HG03097 (cell line): ENCODE measurements around the gene PDIA2.

Experiments used
- ATAC-seq: cut with Tn5 transposase; IDR thresholded peaks from one replicate; pipeline ENCODE4 v1.9.1; 2021; ENCODE audit not compliant: unreplicated experiment, low FRiP score

The PDIA2 gene

DNA sequence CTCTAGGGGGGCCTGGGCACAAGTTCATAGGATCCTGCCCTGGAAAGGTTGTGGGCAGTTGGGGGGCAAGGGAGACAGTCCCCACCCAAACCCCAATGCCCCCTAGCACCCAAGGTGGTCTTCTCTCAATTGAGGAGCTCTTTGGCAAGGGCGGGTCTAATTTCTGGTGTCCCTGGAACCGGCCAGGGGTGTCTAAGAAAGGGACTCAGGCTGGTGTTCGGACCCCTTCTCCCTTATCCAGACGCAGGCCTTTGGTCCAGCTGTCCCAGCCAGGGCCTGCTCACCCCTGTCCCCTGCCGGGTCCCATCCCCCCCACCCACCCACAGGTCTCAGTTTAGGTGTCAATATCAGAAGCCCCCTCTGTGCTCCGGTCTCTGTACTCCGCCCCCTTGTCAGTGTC, 3.4 kb upstream of the PDIA2 start:
- no peak for ATAC-seq

DNA sequence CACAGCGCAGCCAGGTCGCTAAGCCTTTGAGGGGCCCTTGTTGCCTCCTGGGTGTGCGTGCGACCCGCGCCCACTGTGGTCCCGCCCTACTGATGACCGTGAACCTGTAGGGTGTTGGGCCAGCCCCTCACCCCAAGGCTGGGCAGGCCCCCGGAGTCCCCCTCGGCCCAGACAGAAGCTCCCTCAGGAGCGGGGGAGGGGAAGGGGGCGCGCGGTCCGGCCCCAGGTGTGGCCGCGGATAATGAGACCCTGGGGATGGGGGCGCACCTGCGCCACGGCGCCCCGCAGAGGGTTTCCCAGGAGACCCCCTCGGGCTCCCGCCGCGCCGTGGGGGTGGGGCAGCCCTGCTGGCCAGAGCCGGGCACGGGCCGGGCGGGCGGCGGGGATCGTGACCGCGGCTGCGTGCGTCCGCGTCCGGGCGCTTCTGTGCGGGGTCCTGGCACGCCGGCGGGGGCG, 2.9 kb upstream of the PDIA2 start:
- no peak for ATAC-seq

GRCh38 chr16:280552-280951, 2.4 kb upstream of the PDIA2 start, which contains the start of gene ARHGDIG:
TSS of gene ARHGDIG (plus strand) at chr16:280591. CDS start at chr16:280681, 90 bp downstream.
- ATAC-seq: no peak

- ATAC-seq: no peak
Measured at GRCh38 chr16:280991-281659, 1.8 kb upstream of the PDIA2 start.

GRCh38 chr16:281660-282255, 1.2 kb upstream of the PDIA2 start:
- ATAC-seq: no peak

DNA sequence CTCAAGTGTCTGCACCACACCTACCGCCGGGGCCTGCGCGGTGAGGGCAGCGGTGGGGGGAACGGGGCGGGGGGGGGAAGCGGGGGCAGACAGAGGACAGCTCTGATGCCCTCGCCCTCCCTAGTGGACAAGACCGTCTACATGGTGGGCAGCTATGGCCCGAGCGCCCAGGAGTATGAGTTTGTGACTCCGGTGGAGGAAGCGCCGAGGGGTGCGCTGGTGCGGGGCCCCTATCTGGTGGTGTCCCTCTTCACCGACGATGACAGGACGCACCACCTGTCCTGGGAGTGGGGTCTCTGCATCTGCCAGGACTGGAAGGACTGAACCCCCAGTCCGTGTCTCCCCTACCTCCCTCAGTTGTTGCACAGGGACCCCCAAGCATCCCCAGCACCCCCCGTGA, 473 bp upstream of the PDIA2 start:
- ATAC-seq: no peak

DNA sequence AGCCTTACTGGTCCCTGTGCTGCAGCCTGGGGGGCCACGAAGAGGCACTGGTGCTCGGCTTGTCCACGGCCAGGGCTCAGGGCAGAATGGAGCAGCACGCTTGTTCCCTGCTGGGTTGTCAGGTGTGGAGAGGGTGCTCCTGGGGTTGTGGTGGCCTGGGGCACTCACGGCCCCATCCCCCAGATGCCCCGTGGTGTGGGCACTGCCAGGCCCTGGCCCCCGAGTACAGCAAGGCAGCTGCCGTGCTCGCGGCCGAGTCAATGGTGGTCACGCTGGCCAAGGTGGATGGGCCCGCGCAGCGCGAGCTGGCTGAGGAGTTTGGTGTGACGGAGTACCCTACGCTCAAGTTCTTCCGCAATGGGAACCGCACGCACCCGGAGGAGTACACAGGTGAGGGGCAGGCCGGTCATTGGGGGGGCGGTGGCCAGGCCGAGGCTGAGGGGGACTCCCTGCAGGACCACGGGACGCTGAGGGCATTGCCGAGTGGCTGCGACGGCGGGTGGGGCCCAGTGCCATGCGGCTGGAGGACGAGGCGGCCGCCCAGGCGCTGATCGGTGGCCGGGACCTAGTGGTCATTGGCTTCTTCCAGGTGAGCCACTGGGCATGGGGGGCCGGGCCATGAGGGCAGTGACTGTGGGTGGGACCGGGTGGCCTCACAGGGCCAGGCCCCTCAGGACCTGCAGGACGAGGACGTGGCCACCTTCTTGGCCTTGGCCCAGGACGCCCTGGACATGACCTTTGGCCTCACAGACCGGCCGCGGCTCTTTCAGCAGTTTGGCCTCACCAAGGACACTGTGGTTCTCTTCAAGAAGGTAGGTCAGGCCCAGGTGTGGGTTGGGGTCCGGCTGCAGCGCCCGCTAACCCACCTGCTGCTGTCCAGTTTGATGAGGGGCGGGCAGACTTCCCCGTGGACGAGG, 1.5 kb downstream of the PDIA2 start:
- ATAC-seq: no peak

- no peak for ATAC-seq
Measured at GRCh38 chr16:285146-286055, 2.4 kb downstream of the PDIA2 start.

DNA sequence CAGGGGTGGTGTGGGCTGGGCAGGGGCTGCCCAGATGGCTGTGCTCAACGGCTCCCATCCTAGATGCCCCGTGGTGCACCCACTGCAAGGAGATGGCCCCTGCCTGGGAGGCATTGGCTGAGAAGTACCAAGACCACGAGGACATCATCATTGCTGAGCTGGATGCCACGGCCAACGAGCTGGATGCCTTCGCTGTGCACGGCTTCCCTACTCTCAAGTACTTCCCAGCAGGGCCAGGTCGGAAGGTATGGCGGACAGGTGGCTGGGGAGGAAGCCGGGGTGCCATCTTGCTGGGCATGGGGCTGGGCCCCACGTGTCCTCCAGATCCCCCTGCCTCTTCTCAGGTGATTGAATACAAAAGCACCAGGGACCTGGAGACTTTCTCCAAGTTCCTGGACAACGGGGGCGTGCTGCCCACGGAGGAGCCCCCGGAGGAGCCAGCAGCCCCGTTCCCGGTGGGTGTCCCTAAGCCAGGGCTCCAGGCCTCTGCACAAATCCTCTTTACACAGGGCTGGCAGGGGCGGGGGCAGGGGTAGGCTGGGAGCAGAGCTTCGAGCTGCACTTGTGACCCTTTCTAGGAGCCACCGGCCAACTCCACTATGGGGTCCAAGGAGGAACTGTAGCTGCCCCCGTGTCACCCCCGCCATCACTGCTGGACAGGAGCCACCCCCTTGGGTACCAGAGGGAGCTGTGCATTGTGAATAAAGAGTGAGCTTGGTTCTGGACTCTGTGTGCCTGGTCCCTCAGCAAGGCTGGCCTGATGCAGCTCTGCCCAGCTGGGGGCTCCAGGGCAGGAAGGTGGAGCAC, 3.7 kb downstream of the PDIA2 start:
- ATAC-seq: no peak

- no peak for ATAC-seq
Measured at GRCh38 chr16:287298-287811, 4.4 kb downstream of the PDIA2 start.

- no peak for ATAC-seq
Measured at GRCh38 chr16:287981-288920, 5.3 kb downstream of the PDIA2 start.

DNA sequence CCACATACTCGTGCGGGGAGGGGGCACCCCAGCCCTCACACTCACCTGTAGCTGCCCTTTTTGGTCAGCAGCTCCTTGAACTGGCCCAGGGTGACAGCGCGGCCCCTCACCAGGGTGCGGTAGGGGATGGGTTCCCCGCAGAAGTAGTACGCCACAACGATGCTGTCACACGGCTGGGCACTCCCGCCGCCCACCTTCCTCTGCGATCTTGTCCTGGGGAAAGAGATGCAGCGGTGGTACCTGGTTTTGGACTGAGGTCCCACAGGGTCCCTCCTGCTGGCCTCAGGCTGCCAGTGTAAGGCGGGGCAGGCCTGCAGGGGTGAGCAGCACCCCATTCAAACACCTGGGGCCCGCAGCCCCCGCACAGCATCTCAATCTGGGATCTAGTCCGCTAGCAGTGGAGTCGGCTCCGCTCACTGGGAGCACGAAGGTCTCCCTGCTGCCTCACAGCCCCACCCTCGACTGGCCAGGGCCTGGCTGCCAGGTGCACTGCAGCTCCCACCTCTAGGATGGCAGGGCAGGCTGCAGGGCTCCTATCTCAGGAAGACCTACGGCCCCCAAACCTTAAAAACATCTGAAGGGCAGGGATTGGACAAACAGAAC, 6.5 kb downstream of the PDIA2 start:
- no peak for ATAC-seq

GRCh38 chr16:290015-290680, 7.2 kb downstream of the PDIA2 start:
- no peak for ATAC-seq

DNA sequence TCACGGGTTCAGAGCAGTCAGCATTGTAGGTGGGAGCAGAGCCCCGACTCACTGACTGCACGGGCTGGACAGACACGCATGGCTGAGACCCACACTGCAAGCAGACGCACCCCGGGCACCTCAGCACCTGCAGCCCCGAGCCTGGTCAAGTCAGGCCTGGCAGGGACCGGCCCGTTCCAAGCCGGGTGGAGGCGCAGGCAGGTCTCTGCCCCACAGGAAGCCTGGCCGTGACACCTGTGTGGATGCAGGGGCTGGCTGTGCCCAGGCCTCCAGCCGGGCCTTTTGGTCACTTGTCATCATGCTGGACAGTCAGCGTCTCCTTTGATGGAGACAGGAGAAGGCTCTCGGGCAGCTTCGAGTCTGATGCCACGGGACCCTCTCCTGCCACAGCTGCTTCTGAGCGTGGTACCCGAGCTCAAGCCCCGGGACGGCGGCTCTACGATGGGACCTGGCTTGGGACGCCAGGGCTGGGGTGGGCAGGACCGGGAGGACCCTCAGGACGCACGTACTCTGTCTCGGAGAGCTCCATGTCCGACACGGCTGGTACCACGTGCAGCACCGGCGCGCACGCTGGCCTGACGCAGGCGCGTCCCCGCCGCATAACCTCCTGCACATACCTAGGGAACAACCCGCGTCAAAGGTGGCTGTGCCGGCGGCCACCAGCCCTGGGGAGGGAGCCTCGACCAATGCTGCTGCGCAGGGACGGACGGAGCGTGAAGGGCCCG, 7.9 kb downstream of the PDIA2 start:
- ATAC-seq: no peak

DNA sequence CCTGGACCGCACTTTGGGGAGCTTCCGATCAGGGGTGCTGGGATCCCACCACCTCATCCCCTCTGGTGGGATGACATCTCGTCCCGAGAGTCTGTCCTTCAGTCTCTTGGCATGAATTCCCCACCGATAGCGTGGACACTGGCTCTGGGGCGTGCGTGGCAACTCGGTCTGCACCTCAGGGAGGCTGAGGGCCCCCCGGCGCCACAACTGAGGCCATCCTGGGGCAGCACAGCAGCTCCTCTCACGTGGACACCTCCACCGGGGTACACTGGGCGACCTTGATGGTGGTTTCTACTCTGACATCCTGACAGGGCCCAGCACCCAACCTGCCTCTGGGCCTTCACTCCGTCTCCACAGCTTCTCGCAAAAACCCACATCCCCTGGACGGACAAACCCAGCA, 8.6 kb downstream of the PDIA2 start:
- no peak for ATAC-seq

GRCh38 chr16:293043-293775, 10.2 kb downstream of the PDIA2 start:
- ATAC-seq: no peak
